ENCODE measurements around the gene TECPR2. TPM values are rescaled to one million over a fixed set of nuclear protein-coding genes. Genes with fewer than 3 reads are reported as not detected.

The TECPR2 gene
- total RNA-seq, 1 experiment from 2014 or later: 29.7 TPM

- no TSS peak for BruUV-seq (replicated peaks)
- Histone ChIP-seq H3F3A (ENCODE audit: insufficient read depth, low read depth) (peaks cover 35% of the 10 kb centered on the region), H3K4me2 (no peak overlapping the region), H3K27me3 (ENCODE audit: insufficient read depth, low read depth) (no peaks in the 10 kb centered on the region), H3K79me2 (ENCODE audit: low read depth) (no peaks in the 10 kb centered on the region), H4K20me1 (ENCODE audit: insufficient read depth) (no peaks in the 10 kb centered on the region), H3K4me1 (replicated peaks; ENCODE audit: insufficient read depth) (peaks cover 21% of the 10 kb centered on the region), H3K4me3 (no peak overlapping the region), H3K9me2 (ENCODE audit: insufficient read depth) (no peaks in the 10 kb centered on the region), H3K27ac (no peak overlapping the region), H3K36me3 (ENCODE audit: low read depth) (no peaks in the 10 kb centered on the region), H3K9me3 (ENCODE audit: insufficient read depth, low read depth) (no peaks in the 10 kb centered on the region), H2AFZ (no peak overlapping the region)
- DNase-seq: no peak
- ChIA-PET CTCF (interaction anchor here (0.5 to 0.6 kb wide), 2 partner anchors 9 to 64 kb away, joined by 3 to 4 read pairs; no protein-coding TSS in a partner anchor), POLR2A (ENCODE audit: unreplicated experiment) (no interaction called here)
- TF ChIP-seq CTCF (conservative IDR thresholded peaks at IDR 0.05) (no peak), EZH2 (IDR thresholded peaks at IDR 0.05; ENCODE audit: low read depth) (no peak)
- intact Hi-C loops (cut with micrococcal nuclease; ENCODE audit: unreplicated experiment): loop anchor here (5.0 kb wide), 1 partner anchor 189 kb away; the partner anchor contains the start of gene ZNF839
These were observed 143.3 kb downstream of the TECPR2 start for GRCh38 chr14:102505775-102506625.

- H4K20me1 ChIP-seq (ENCODE audit: insufficient read depth): no peaks in the 10 kb centered on the region
- ChIA-PET POLR2A (ENCODE audit: unreplicated experiment) (no interaction called here), CTCF (interaction anchor here (0.5 kb wide), 1 partner anchor 9 kb away, joined by 3 read pairs; no protein-coding TSS in a partner anchor)
- peaks cover 31% of the 10 kb centered on the region for H3F3A ChIP-seq (ENCODE audit: insufficient read depth, low read depth)
- no peaks in the 10 kb centered on the region for H3K27me3 ChIP-seq (ENCODE audit: insufficient read depth, low read depth)
- no peaks in the 10 kb centered on the region for H3K9me2 ChIP-seq (ENCODE audit: insufficient read depth)
- H2AFZ ChIP-seq: no peak overlapping the region
- H3K9me3 ChIP-seq (ENCODE audit: insufficient read depth, low read depth): no peaks in the 10 kb centered on the region
- H3K27ac ChIP-seq: no peak overlapping the region
- intact Hi-C loops (cut with micrococcal nuclease; ENCODE audit: unreplicated experiment): loop anchor here (5.0 kb wide), 1 partner anchor 189 kb away; the partner anchor contains the start of gene ZNF839
- H3K4me2 ChIP-seq: no peak overlapping the region
- H3K4me1 ChIP-seq (replicated peaks; ENCODE audit: insufficient read depth): peaks cover 27% of the 10 kb centered on the region
- H3K4me3 ChIP-seq: no peak overlapping the region
- H3K79me2 ChIP-seq (ENCODE audit: low read depth): no peaks in the 10 kb centered on the region
- BruUV-seq (replicated peaks): no TSS peak
- no peak for DNase-seq
- H3K36me3 ChIP-seq (ENCODE audit: low read depth): no peaks in the 10 kb centered on the region
- TF ChIP-seq EZH2 (IDR thresholded peaks at IDR 0.05; ENCODE audit: low read depth) (no peak), CTCF (conservative IDR thresholded peaks at IDR 0.05) (no peak)
These were observed 143.8 kb downstream of the TECPR2 start for GRCh38 chr14:102506626-102506925.

- no peaks in the 10 kb centered on the region for H3K9me3 ChIP-seq (ENCODE audit: insufficient read depth, low read depth)
- TF ChIP-seq EZH2 (IDR thresholded peaks at IDR 0.05; ENCODE audit: low read depth): no peak
- no peak for TF ChIP-seq CTCF (conservative IDR thresholded peaks at IDR 0.05)
- ChIA-PET CTCF (interaction anchor here (0.6 to 0.8 kb wide), 2 partner anchors 65 to 541 kb away, joined by 3 to 7 read pairs; no protein-coding TSS in a partner anchor), POLR2A (ENCODE audit: unreplicated experiment) (no interaction called here)
- peaks cover 28% of the 10 kb centered on the region for H3F3A ChIP-seq (ENCODE audit: insufficient read depth, low read depth)
- no peak overlapping the region for H3K27ac ChIP-seq
- no peaks in the 10 kb centered on the region for H4K20me1 ChIP-seq (ENCODE audit: insufficient read depth)
- no peak overlapping the region for H2AFZ ChIP-seq
- DNase-seq: no peak
- BruUV-seq (replicated peaks): no TSS peak
- H3K4me1 ChIP-seq (replicated peaks; ENCODE audit: insufficient read depth): peaks cover 31% of the 10 kb centered on the region
- H3K79me2 ChIP-seq (ENCODE audit: low read depth): no peaks in the 10 kb centered on the region
- H3K9me2 ChIP-seq (ENCODE audit: insufficient read depth): no peaks in the 10 kb centered on the region
- no peaks in the 10 kb centered on the region for H3K27me3 ChIP-seq (ENCODE audit: insufficient read depth, low read depth)
- H3K4me3 ChIP-seq: no peak overlapping the region
- H3K4me2 ChIP-seq: no peak overlapping the region
- intact Hi-C loops (cut with micrococcal nuclease; ENCODE audit: unreplicated experiment): loop anchor here (5.0 kb wide), 1 partner anchor 190 kb away; the partner anchor contains the start of gene ZNF839
- H3K36me3 ChIP-seq (ENCODE audit: low read depth): no peaks in the 10 kb centered on the region
These were observed 144.5 kb downstream of the TECPR2 start for GRCh38 chr14:102507081-102507856.

Measured in PC-9 (cell line).